WTC11 (cell line): ENCODE measurements around the gene TNFRSF13B. TPM values are rescaled to one million over a fixed set of nuclear protein-coding genes. Genes with fewer than 3 reads are reported as not detected.
A peak's percentile ranks its signal among the peaks of the same experiment; 100 is the strongest.

Source experiments
- ATAC-seq: fragments of 200-7000 bp; cut with Tn5 transposase; 2 replicates; pipeline ENCODE4 v1.10.0; 2021; ENCODE audit warnings: mild to moderate bottlenecking, moderate library complexity
- CTCF ChIA-PET: fragments of 300-600 bp; sonication (Branson Sonifier 250); formaldehyde crosslinking; loops from one replicate; lab custom pipeline; 2021; ENCODE audit warnings: antibody characterized with exemption; lab: Charles Lee
- POLR2A ChIA-PET: fragments of 350-600 bp; sonication (Branson Sonifier 250); formaldehyde crosslinking; loops from one replicate; lab custom pipeline; 2021; ENCODE audit warnings: antibody characterized with exemption; lab: Charles Lee
- DNase-seq: peaks from one replicate; pipeline ENCODE4 v3.0.0; 2021; ENCODE audit warnings: low spot score
- H3K27ac Mint-ChIP-seq: 2 replicates; pipeline ENCODE4 v1.8.0; 2021; ENCODE audit warnings: mixed read lengths
- H3K27me3 Mint-ChIP-seq: 2 replicates; pipeline ENCODE4 v1.8.0; 2021; ENCODE audit warnings: low read depth, mild to moderate bottlenecking, moderate library complexity, mixed read lengths
- H3K36me3 Mint-ChIP-seq: 2 replicates; pipeline ENCODE4 v1.8.0; 2021; ENCODE audit warnings: mixed read lengths
- H3K4me1 Mint-ChIP-seq: 2 replicates; pipeline ENCODE4 v1.8.0; 2022; ENCODE audit warnings: mixed read lengths
- H3K4me3 Mint-ChIP-seq: 2 replicates; pipeline ENCODE4 v1.8.0; 2021; ENCODE audit warnings: mild to moderate bottlenecking, moderate library complexity, mixed read lengths
- H3K9me3 Mint-ChIP-seq: 2 replicates; pipeline ENCODE4 v1.8.0; 2021; ENCODE audit warnings: mixed read lengths
- ATF1 ChIP-seq: sonication (generic); formaldehyde crosslinking; IDR thresholded peaks from 2 replicates; pipeline ENCODE4 v1.8.1; 2023; ENCODE audit warnings: mild to moderate bottlenecking, moderate library complexity, missing genetic modification reagents
- ERG ChIP-seq: fragments of 250-450 bp; sonication (Bioruptor Pico); IDR thresholded peaks from 2 replicates; pipeline ENCODE4 v1.8.0; 2021; ENCODE audit warnings: mild to moderate bottlenecking
- FOXK1 ChIP-seq: sonication (generic); formaldehyde crosslinking; IDR thresholded peaks from 2 replicates; pipeline ENCODE4 v1.8.0; 2022; ENCODE audit warnings: mild to moderate bottlenecking, moderate library complexity, missing genetic modification reagents
- FOXP1 ChIP-seq: sonication (generic); formaldehyde crosslinking; IDR thresholded peaks from 2 replicates; pipeline ENCODE4 v1.8.0; 2022; ENCODE audit warnings: missing genetic modification reagents, mild to moderate bottlenecking, moderate library complexity, borderline replicate concordance
- FOXP4 ChIP-seq: sonication (generic); formaldehyde crosslinking; IDR thresholded peaks from 2 replicates; pipeline ENCODE4 v1.8.0; 2022; ENCODE audit warnings: mild to moderate bottlenecking, missing genetic modification reagents
- GRHL2 ChIP-seq: fragments of 250-450 bp; sonication (Bioruptor Pico); IDR thresholded peaks from 2 replicates; pipeline ENCODE4 v1.8.0; 2022; ENCODE audit warnings: mild to moderate bottlenecking, moderate library complexity; ENCODE audit not compliant: insufficient replicate concordance, severe bottlenecking
- GTF2I ChIP-seq: fragments of 250-450 bp; sonication (Bioruptor Pico); conservative IDR thresholded peaks from 2 replicates; pipeline ENCODE4 v1.4.0; 2021; ENCODE audit warnings: mild to moderate bottlenecking
- IRF1 ChIP-seq: sonication (generic); formaldehyde crosslinking; IDR thresholded peaks from 2 replicates; pipeline ENCODE4 v1.8.0; 2023; ENCODE audit warnings: missing genetic modification reagents
- NFE2L1 ChIP-seq: sonication (generic); formaldehyde crosslinking; IDR thresholded peaks from 2 replicates; pipeline ENCODE4 v1.8.1; 2023; ENCODE audit warnings: missing genetic modification reagents
- NR2C2 ChIP-seq: sonication (generic); formaldehyde crosslinking; IDR thresholded peaks from 2 replicates; pipeline ENCODE4 v1.8.0; 2022; ENCODE audit warnings: mild to moderate bottlenecking, missing genetic modification reagents
- RORB ChIP-seq: fragments of 250-450 bp; sonication (Bioruptor Pico); IDR thresholded peaks from 2 replicates; pipeline ENCODE4 v1.9.0; 2021; ENCODE audit warnings: mild to moderate bottlenecking
- SMAD3 ChIP-seq: sonication (generic); formaldehyde crosslinking; IDR thresholded peaks from 2 replicates; pipeline ENCODE4 v1.8.0; 2022; ENCODE audit warnings: missing genetic modification reagents, mild to moderate bottlenecking, borderline replicate concordance
- SOX15 ChIP-seq: fragments of 250-450 bp; sonication (Bioruptor Pico); IDR thresholded peaks from 2 replicates; pipeline ENCODE4 v1.9.0; 2021; ENCODE audit warnings: mild to moderate bottlenecking
- TCF7 ChIP-seq: sonication (generic); formaldehyde crosslinking; IDR thresholded peaks from 2 replicates; pipeline ENCODE4 v1.8.0; 2022; ENCODE audit warnings: mild to moderate bottlenecking, low read depth, missing genetic modification reagents, moderate library complexity
- TEAD1 ChIP-seq: sonication (generic); formaldehyde crosslinking; IDR thresholded peaks from 2 replicates; pipeline ENCODE4 v1.8.0; 2022; ENCODE audit warnings: mild to moderate bottlenecking, missing genetic modification reagents
- ZNF219 ChIP-seq: sonication (generic); formaldehyde crosslinking; IDR thresholded peaks from 2 replicates; pipeline ENCODE4 v1.8.0; 2023; ENCODE audit warnings: missing genetic modification reagents, mild to moderate bottlenecking, borderline replicate concordance
- ZNF263 ChIP-seq: sonication (generic); formaldehyde crosslinking; IDR thresholded peaks from 2 replicates; pipeline ENCODE4 v1.8.1; 2022; ENCODE audit warnings: low read depth, mild to moderate bottlenecking, moderate library complexity, missing genetic modification reagents
- ZNF396 ChIP-seq: fragments of 250-450 bp; sonication (Bioruptor Pico); IDR thresholded peaks from 2 replicates; pipeline ENCODE4 v1.8.0; 2021; ENCODE audit warnings: mild to moderate bottlenecking, moderate library complexity, borderline replicate concordance
- total RNA-seq: library from RNA; stranded (reverse); gene quantifications from 3 replicates; pipeline ENCODE4 v1.2.3, GENCODE V29; 2021
- TF ChIP-seq, protein P1 (sequence below): fragments of 250-450 bp; sonication (Bioruptor Pico); IDR thresholded peaks from 2 replicates; pipeline ENCODE4 v2.1.2; 2022; ENCODE audit warnings: mild to moderate bottlenecking, moderate library complexity
- TF ChIP-seq, protein P2 (sequence below): sonication (generic); formaldehyde crosslinking; IDR thresholded peaks from 2 replicates; pipeline ENCODE4 v1.8.1; 2022; ENCODE audit warnings: missing genetic modification reagents, borderline replicate concordance

The TNFRSF13B gene
- total RNA-seq, 1 experiment from 2014 or later = not detected

DNA sequence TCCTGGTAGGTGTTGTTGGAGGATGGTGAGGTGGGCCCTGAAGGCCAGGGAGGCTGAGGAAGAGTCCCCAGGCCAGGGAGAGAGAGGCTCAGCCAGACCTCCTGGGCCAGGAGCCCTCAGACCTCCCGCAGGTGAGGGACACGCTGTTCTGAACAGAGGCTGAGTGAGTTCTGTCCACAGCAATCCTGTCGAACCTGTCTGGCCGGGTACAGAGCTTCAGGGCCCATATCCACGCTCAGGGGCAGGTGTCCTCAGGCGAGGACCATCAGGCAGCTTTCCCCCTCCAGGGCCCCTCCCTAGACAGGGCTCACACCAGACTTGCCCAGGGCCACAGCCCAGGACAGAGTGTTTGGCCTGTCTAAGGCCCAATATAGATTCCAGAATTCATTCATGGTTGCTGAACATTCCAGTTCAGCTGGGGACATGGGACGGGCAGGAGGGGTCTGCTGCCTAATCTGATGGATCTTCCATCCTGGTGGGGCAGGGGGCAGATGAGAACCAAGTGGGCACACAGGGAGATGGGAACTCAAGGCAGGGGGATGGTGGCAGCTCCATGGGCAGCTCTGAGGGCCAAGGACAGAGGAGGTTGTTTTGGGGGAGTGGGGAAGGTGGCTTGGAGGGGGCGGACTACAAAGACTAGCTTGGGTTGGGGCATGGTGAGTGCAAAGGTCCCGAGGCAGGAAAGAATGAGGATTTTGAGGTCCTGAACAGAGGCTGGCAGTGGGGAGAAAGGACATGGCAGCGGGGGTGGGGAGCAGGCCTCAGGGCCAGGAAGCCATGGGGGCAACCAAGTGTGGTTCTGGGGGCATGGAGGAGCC lies 46.9 kb upstream of the TNFRSF13B start:
- Mint-ChIP-seq H3K27ac (peak overlapping the region; percentile 76; the same call in 1 of the 2 replicates), H3K9me3 (peaks cover 6% of the 10 kb centered on the region), H3K4me3 (no peak overlapping the region), H3K4me1 (peaks cover 8% of the 10 kb centered on the region), H3K27me3 (peaks cover 2% of the 10 kb centered on the region; the same call in 1 of the 2 replicates), H3K36me3 (no peaks in the 10 kb centered on the region)
- peak; percentile 27; the same call in 1 of the 2 replicates for ATAC-seq
- no peak for DNase-seq
- no peak for TF ChIP-seq TCF7
- no peak for TF ChIP-seq IRF1 (CRISPR knock-in tag)
- no peak for TF ChIP-seq TEAD1
- TF ChIP-seq NR2C2 (CRISPR knock-in tag) = no peak
- no peak for TF ChIP-seq FOXP4 (CRISPR knock-in tag)
- no peak for TF ChIP-seq NFE2L1 (CRISPR knock-in tag)
- TF ChIP-seq SOX15 (CRISPR knock-in tag) = no peak
- TF ChIP-seq ERG (CRISPR knock-in tag) = no peak
- no peak for TF ChIP-seq FOXP1 (CRISPR knock-in tag)
- no peak for TF ChIP-seq GTF2I (CRISPR knock-in tag)
- no peak for TF ChIP-seq GRHL2 (CRISPR knock-in tag)
- TF ChIP-seq ZNF263 = no peak
- TF ChIP-seq RORB (CRISPR knock-in tag) = no peak
- no peak for TF ChIP-seq ZNF219
- TF ChIP-seq SMAD3 (CRISPR knock-in tag) = no peak
- TF ChIP-seq ZNF396 (CRISPR knock-in tag) = no peak
- TF ChIP-seq FOXK1 (CRISPR knock-in tag) = no peak
- TF ChIP-seq ATF1 (CRISPR knock-in tag) = no peak
- TF ChIP-seq, protein P1, sequence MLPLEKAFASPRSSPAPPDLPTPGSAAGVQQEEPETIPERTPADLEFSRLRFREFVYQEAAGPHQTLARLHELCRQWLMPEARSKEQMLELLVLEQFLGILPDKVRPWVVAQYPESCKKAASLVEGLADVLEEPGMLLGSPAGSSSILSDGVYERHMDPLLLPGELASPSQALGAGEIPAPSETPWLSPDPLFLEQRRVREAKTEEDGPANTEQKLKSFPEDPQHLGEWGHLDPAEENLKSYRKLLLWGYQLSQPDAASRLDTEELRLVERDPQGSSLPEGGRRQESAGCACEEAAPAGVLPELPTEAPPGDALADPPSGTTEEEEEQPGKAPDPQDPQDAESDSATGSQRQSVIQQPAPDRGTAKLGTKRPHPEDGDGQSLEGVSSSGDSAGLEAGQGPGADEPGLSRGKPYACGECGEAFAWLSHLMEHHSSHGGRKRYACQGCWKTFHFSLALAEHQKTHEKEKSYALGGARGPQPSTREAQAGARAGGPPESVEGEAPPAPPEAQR = no peak
- TF ChIP-seq, protein P2, sequence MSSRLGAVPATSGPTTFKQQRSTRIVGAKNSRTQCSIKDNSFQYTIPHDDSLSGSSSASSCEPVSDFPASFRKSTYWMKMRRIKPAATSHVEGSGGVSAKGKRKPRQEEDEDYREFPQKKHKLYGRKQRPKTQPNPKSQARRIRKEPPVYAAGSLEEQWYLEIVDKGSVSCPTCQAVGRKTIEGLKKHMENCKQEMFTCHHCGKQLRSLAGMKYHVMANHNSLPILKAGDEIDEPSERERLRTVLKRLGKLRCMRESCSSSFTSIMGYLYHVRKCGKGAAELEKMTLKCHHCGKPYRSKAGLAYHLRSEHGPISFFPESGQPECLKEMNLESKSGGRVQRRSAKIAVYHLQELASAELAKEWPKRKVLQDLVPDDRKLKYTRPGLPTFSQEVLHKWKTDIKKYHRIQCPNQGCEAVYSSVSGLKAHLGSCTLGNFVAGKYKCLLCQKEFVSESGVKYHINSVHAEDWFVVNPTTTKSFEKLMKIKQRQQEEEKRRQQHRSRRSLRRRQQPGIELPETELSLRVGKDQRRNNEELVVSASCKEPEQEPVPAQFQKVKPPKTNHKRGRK (CRISPR knock-in tag) = no peak
- ChIA-PET POLR2A (no interaction called here), CTCF (no interaction called here)
